Aorta (tissue), 5 donors: ENCODE data around the gene MARCHF11. TPM values are rescaled to one million over a fixed set of nuclear protein-coding genes. Genes with fewer than 3 reads are reported as not detected.

Source experiments
- ATAC-seq: fragments of 200-7000 bp; cut with Tn5 transposase; one replicate; pipeline ENCODE4 v1.9.1; 2022; ENCODE audit warnings: moderate library complexity; ENCODE audit not compliant: low FRiP score
- DNase-seq, 2 donors: peaks; one replicate each; pipeline ENCODE4 v3.0.0-alpha.2; 2020
- H3K27ac ChIP-seq, 2 donors: one replicate each; pipeline ENCODE4 v1.5.1; 2013; ENCODE audit warnings: low read length in 2 of 2, mild to moderate bottlenecking in 2 of 2, moderate library complexity in 2 of 2, control low read depth in 1 of 2, inconsistent platforms in 1 of 2, low read depth in 1 of 2
- H3K27me3 ChIP-seq, 2 donors: one replicate each; pipeline ENCODE4 v1.6.1; 2013; ENCODE audit warnings: control low read depth in 1 of 2, low read length in 1 of 2, mild to moderate bottlenecking in 1 of 2, moderate library complexity in 1 of 2; ENCODE audit not compliant: insufficient read depth in 2 of 2, control insufficient read depth in 1 of 2
- H3K36me3 ChIP-seq, 2 donors: one replicate each; pipeline ENCODE4 v1.6.1; 2013; ENCODE audit warnings: control low read depth in 1 of 2, low read length in 1 of 2, mild to moderate bottlenecking in 1 of 2; ENCODE audit not compliant: insufficient read depth in 2 of 2, control insufficient read depth in 1 of 2
- H3K4me1 ChIP-seq, 2 donors: one replicate each; pipeline ENCODE4 v1.6.1; 2013; ENCODE audit warnings: low read length in 2 of 2, control low read depth in 1 of 2, mild to moderate bottlenecking in 1 of 2, moderate library complexity in 1 of 2; ENCODE audit not compliant: insufficient read depth in 2 of 2, control insufficient read depth in 1 of 2
- H3K4me3 ChIP-seq, 2 donors: one replicate each; pipeline ENCODE4 v1.5.1; 2013; ENCODE audit warnings: low read length in 2 of 2, control low read depth in 1 of 2, mild to moderate bottlenecking in 1 of 2
- H3K9me3 ChIP-seq: one replicate; pipeline ENCODE4 v1.6.1; 2013; ENCODE audit warnings: mild to moderate bottlenecking, low read length; ENCODE audit not compliant: control insufficient read depth
- WGBS, 2 donors: extraction: QIAGEN DNeasy Blood & Tissue Kit; methylation state at CpG; one replicate each; pipeline ENCODE4 v1.1.7; 2013; 5-methylcytosine and 5-hydroxymethylcytosine counted together
- intact Hi-C, 2 donors: fragments of 100-400 bp; cut with DNase I; formaldehyde crosslinking; loops; one replicate each; pipeline versions ENCODE4 v1.14.2 to v1.15.0; 2022
- polyA plus RNA-seq, 2 donors: library from polyadenylated mRNA; stranded (reverse); fragments of 200-250 nt; gene quantifications; one replicate each; pipeline ENCODE4 v1.2.3, GENCODE V29; 2013
- total RNA-seq, 2 donors: library from RNA; stranded (reverse); fragmentation: NEBNext Ultra II Directional; extraction: Animal tissue kit (Norgen Biotek cat#: 25700); gene quantifications; one replicate each; pipeline ENCODE4 v1.2.1, GENCODE V29; 2021
- donor health status: healthy with polysubstance abuse.
- donor health status: Bipolar disorder and iron deficiency.
- donor health status: DM: no; HTN: no; CAD: no.
- donor health status: DM: no; HTN: no; CAD: no.
- donor health status: DM: yes; HTN: yes; CAD: no.

The MARCHF11 gene
- total and polyA plus RNA-seq, 4 donors: not detected

DNA sequence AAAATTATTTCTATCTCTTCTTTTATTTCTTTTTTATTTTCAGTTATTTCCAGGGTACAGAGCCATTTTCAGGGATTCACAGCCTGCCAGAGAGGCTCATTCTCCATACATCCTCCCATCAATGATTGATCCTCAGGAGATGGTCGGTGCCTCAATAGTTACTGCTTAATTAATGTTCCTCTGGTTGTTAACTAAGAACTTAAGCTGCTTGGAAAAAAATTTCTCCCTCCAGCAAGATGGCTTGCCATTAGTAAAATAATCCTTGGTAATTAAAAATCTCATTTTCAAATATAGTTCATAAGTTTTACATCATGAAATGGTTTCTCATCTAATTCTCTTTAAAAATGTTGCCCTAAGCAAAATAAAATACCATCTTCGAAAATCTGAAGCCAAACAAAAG, 20.0 kb downstream of the MARCHF11 start:
- H3K36me3 ChIP-seq: no peaks in the 10 kb centered on the region
- ATAC-seq (no peak), DNase-seq (no peak)
- no peaks in the 10 kb centered on the region for H3K4me1 ChIP-seq
- H3K27me3 ChIP-seq: no peaks in the 10 kb centered on the region
- H3K27ac ChIP-seq: no peak overlapping the region
- H3K9me3 ChIP-seq: no peaks in the 10 kb centered on the region
- intact Hi-C loops: no loop called here
- no peak overlapping the region for H3K4me3 ChIP-seq
- WGBS, 2 donors: 66 to 74% methylated on average over 2 of the region's 2 CpGs

DNA sequence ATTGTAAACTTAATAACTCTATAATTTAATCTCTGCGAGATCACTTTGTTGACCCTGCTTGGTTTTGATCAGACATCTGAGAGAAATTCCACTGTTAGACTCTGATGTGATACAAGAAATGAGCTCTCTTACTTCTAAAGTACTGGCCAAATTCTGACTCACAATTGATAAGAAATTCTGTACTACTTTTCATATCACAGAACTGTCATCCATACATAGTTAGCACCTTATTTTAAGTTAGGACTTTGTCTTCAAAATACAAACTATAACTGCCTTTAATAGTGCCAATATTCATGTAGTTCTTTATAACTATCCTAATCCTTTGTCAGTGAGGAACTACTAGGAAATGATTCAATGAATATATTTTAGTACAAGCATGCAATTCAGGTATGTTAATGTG, 23.4 kb downstream of the MARCHF11 start:
- Histone ChIP-seq H3K4me3 (no peak overlapping the region), H3K27me3 (no peaks in the 10 kb centered on the region), H3K4me1 (no peaks in the 10 kb centered on the region), H3K9me3 (peaks cover 3% of the 10 kb centered on the region), H3K27ac (no peak overlapping the region), H3K36me3 (no peaks in the 10 kb centered on the region)
- DNase-seq (no peak), ATAC-seq (no peak)
- intact Hi-C loops: no loop called here
- 76 to 81% methylated on average over 1 of the region's 1 CpG for WGBS, 2 donors

DNA sequence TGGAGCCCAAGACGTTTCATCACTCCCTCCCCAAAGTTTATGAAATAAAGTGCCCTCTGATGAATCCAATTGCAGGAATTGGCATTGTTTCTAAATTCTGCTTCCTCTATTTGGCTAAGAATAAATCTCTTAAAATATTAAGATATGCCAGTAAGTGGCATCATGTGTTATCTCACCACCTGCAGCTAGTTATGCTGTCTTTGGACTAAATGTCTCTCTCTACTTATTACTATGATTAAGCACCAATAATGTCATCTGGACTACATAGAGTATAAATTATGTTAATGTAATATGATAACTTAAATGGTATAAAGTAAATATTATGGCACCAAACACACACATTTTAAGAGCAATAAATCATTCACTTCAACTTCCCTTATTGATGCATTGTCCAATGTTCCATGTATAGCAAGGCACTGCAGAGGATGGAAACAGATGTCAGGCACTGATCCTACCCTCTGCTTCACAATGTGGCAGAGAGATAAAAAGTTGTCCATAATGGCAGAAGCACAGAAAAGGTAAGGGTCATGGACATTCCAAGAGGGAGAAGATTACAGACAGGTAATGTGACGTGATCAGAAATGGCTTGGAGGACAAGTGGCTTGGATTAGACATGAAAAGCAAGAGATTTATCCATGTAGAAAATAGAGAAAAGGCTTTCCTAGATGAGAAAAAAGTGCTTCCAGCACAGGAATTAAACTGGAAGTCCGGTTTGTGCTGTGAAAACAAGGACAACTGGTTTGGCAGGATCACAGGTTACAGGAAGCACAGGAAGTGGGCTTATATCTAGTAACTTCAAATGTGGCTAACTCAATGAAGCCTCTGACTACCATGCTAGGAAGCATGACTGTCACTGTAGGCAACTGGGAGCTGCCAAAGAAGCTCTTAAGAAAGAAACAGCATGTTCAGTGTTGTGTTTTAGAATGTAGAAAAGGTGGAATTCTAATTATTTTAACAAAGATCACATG, 26.7 kb downstream of the MARCHF11 start:
- ATAC-seq: no peak
- peaks cover 6% of the 10 kb centered on the region for H3K9me3 ChIP-seq
- H3K4me3 ChIP-seq: no peak overlapping the region
- H3K4me1 ChIP-seq: no peaks in the 10 kb centered on the region
- intact Hi-C loops: no loop called here
- no peaks in the 10 kb centered on the region for H3K27me3 ChIP-seq
- 53 to 54% methylated on average over 3 of the region's 3 CpGs for WGBS, 2 donors
- no peak overlapping the region for H3K27ac ChIP-seq
- DNase-seq: no peak
- no peaks in the 10 kb centered on the region for H3K36me3 ChIP-seq

DNA sequence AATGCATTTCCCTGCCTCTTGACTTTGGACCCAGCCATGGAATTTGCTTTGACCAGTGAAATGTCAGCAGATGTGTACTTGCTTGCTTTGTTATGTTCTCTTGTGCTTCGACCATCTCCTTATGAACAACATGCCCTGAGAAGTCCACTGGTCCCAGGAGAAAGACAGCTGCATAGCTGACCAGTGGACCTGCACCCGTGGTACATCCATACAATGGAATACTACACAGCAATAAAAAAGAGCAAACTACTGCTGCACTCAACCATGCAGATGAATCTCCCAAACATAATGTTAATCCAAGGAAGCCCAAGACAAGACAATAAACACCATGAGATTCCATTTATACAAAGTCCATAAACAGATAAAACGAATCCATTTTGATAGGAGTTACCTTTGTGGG, 30.0 kb downstream of the MARCHF11 start:
- intact Hi-C loops: no loop called here
- no peaks in the 10 kb centered on the region for H3K4me1 ChIP-seq
- no peaks in the 10 kb centered on the region for H3K27me3 ChIP-seq
- H3K36me3 ChIP-seq: no peaks in the 10 kb centered on the region
- no peak for ATAC-seq
- no peak for DNase-seq
- H3K4me3 ChIP-seq: no peak overlapping the region
- peaks cover 6% of the 10 kb centered on the region for H3K9me3 ChIP-seq
- 76 to 85% methylated on average over 3 of the region's 3 CpGs for WGBS, 2 donors
- H3K27ac ChIP-seq: no peak overlapping the region

DNA sequence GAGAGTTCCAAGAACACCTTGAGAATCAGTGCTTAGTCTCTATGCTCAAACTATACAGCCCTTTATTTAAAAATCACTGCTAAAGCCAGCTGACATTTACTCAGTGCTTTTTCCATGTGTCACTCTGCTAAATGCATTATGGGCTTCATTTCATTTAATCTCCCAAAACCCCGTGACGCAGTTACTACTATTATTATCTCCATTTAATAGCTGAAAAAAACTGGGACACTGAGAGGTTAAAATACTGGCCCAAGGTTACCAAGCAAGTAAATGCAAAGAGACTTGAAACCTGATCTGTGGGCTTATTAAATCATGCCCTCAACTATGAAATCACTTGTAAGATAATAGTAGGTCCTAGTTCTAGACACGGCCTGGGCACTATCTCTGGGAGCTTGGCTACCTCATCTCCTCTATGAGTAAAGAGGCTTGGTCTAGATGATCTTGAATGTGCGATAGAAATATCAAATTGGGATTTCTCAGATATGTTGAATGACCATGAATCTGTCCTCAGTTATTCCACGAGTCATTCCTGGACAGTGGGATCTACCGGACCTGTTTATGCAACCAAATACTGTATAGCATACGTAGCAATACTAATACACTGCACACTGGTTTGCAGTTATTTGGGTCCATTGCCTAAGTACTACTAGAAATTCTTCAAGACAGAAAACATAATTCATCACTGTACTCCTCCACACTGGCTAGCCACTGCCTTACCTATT, 32.3 kb downstream of the MARCHF11 start:
- DNase-seq (no peak), ATAC-seq (no peak)
- no peaks in the 10 kb centered on the region for H3K27me3 ChIP-seq
- no peaks in the 10 kb centered on the region for H3K4me1 ChIP-seq
- H3K27ac ChIP-seq: no peak overlapping the region
- H3K36me3 ChIP-seq: no peaks in the 10 kb centered on the region
- H3K9me3 ChIP-seq: peaks cover 3% of the 10 kb centered on the region
- WGBS, 2 donors: 65 to 76% methylated on average over 7 of the region's 7 CpGs
- no peak overlapping the region for H3K4me3 ChIP-seq
- intact Hi-C loops: no loop called here

DNA sequence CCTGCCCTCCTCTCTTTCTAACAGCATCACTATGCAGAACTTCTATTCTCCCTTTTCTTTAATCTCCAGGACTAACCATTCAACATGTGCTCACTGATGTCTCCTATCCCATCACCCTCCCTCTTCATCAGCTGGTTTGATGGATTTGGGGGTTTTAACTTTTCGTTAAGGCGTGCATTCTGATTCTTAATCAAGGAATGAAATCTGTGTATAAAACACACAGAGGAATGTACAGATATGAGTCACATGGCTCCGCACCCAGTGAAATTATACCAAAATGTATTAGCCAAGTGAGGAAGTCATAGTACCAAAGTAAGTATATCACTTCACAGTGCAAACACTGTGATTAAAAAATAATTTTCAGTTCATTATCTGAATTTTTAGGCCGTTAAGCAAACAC, 35.2 kb downstream of the MARCHF11 start:
- DNase-seq: no peak
- H3K27me3 ChIP-seq: no peaks in the 10 kb centered on the region
- no peak overlapping the region for H3K27ac ChIP-seq
- H3K36me3 ChIP-seq: no peaks in the 10 kb centered on the region
- H3K9me3 ChIP-seq: peaks cover 1% of the 10 kb centered on the region
- H3K4me3 ChIP-seq: no peak overlapping the region
- 72 to 80% methylated on average over 4 of the region's 4 CpGs for WGBS, 2 donors
- no peaks in the 10 kb centered on the region for H3K4me1 ChIP-seq
- no peak for ATAC-seq
- intact Hi-C loops: no loop called here

DNA sequence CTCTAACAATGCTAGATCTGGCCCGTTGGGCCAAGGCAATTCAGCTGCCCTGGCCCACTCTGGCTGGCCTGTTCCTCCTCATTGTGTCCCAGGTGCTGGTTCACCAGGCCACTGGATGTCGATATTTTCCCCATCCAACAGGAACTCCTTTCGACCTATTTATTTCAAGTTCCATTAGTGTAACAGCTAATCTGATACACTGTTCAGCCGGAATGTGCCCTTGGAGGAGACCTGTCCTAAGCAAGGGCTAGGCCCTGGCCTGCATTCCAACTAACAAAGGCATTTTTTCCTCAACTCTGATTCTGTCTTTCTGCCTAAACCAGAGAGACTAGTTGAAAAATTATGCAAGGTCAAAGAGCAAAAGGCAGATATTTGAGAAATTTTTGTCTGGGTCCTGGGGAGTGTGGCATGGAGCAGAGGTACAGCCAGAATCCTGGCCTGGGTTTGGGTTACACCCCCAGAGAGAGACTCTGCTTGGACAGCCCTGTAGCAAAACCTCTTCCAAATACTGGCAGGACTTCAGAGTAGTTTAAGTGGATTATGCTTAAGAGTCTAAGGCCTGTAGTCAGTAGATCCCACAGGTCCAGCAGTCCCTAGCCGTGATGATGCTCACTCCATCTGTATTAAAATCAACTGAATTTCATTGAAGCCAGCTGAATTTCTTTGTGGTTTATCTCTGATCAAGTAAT, 36.1 kb downstream of the MARCHF11 start:
- no peaks in the 10 kb centered on the region for H3K27me3 ChIP-seq
- H3K36me3 ChIP-seq: no peaks in the 10 kb centered on the region
- 59 to 67% methylated on average over 5 of the region's 5 CpGs for WGBS, 2 donors
- DNase-seq: no peak
- intact Hi-C loops: no loop called here
- no peak overlapping the region for H3K27ac ChIP-seq
- H3K4me1 ChIP-seq: no peaks in the 10 kb centered on the region
- H3K4me3 ChIP-seq: no peak overlapping the region
- ATAC-seq: no peak
- H3K9me3 ChIP-seq: peaks cover 1% of the 10 kb centered on the region

DNA sequence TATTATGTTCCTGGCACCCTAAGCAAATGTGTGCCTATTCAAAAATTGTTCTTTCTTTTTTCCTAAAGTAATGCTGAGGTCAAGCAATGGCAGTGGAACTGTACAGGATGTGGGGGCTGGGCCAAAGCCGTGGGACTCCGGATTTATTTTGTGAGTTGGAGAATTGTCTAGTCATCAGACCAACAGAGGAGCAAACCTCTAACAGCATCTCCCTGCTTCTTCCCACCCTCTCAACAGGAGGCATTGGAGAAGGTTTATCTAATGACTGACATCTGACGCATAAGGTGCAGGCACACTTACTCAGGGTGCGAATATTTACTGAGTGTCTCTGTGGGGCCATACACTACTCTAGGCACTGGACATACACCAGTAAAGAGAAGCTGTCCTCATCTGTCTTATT, 38.6 kb downstream of the MARCHF11 start:
- H3K36me3 ChIP-seq: no peaks in the 10 kb centered on the region
- H3K27ac ChIP-seq: no peak overlapping the region
- DNase-seq: no peak
- no peaks in the 10 kb centered on the region for H3K27me3 ChIP-seq
- ATAC-seq: no peak
- H3K9me3 ChIP-seq: no peaks in the 10 kb centered on the region
- H3K4me3 ChIP-seq: no peak overlapping the region
- WGBS, 2 donors: 46 to 59% methylated on average over 4 of the region's 4 CpGs
- intact Hi-C loops: no loop called here
- H3K4me1 ChIP-seq: no peaks in the 10 kb centered on the region
